HG02938 (cell line): Measurements from ENCODE around the gene PPM1B.
"Not testable (repeated sequence)": the region's sequence is repeated elsewhere in the genome, so short reads cannot be mapped to it uniquely, and the experiment has no call there.

Source experiments
- ATAC-seq: cut with Tn5 transposase; IDR thresholded peaks from one replicate; pipeline ENCODE4 v1.9.1; 2021; ENCODE audit warnings: mild to moderate bottlenecking, moderate library complexity; ENCODE audit not compliant: unreplicated experiment

Gene PPM1B

DNA sequence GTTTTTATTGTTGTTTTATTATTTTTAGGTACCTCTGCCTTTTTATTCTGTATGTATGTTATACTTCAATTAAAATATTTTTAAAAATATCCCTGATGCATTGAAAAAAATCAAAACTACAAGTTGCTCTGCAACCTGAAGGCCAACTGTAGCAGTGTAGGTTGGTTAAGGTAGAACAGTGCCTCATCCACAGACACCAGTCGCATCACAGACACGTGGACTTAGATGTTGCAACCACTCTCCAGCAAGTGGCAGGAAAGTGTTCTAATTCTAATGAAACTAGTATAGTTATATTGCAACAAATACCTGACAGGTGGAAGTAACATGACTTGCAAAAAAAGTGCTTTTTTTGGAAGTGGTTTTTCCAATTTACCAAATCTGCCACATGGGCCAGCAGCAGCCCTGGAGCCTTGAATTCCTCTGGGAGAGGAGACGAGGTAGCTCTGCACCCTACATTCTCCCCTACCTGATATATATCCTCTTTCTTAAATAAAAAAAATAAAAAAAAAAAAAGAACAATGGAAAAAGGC lies 78.2 kb downstream of the PPM1B start:
- ATAC-seq, result no peak

DNA sequence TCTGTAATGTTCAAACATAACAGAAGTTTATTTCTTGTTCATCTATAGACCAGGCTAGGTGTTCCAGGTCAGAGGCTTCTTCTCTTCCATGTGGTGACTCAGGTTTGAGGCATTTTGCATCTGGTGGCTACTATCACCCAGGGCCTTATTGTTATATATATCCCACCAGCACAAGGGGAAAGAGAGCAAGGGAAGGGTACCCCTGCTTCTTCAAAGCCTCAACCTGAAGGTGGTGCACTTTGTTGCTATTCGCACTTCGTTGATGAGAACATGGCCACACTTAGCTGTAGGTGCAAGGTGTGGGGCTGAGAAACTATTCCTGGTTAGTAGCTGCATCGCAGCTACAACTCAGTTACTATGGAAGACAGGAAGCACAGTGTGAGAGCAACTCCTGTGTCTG lies 79.2 kb downstream of the PPM1B start:
- no peak for ATAC-seq

DNA sequence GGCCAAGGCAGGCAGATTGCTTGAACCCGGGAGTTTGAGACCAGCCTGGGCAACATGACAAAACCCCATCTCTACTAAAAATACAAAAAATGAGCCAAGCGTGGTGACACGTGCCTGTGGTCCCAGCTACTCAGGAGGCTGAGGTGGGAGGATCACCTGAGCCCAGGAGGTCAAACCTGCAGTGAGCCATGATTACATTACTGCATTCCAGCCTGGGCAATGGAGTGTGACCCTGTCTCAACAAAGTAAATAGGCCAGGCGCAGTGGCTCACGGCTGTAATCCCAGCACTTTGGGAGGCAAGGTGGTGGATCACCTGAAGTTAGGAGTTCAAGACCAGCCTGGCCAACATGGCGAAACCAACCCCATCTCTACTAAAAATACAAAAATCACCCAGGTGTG lies 80.6 kb downstream of the PPM1B start:
- ATAC-seq, result not testable (repeated sequence)

DNA sequence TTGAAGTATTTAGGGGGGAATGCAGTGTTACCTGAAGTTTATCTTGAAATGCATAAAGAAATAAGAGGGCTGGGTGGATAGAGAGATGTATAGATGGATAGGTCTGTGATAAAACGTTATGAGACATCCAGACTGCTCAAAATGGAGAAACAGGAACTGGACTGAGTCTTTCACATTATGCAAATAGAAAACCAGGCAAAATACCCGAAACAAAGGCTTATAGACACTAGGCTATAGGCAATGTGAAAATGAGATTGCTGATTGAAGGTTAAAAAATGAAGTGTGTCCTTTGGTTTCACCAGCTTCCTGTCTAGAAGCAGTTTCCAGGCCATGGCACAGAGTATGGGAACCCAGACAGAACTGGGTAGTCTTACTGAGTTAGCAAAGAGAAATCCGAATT lies 81.7 kb downstream of the PPM1B start:
- ATAC-seq, result peak; percentile 88

DNA sequence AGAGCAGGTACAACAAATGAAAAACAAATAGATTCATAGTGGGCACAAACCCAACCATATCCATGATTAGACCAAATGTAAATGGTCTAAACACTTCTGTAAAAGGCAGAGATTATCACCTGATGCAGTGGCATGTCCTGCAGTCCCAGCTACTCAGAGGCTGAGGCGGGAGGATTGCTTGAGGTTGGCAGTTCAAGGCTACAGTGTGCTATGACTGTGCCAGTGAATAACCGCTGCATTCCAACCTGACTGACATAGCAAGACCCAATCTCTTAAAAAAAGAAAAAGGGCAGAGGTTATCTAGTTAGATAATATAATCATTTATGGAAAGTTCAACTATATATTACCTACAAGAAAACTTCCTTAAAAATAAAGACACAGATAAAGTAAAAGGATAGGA lies 85.3 kb downstream of the PPM1B start:
- ATAC-seq, result no peak

DNA sequence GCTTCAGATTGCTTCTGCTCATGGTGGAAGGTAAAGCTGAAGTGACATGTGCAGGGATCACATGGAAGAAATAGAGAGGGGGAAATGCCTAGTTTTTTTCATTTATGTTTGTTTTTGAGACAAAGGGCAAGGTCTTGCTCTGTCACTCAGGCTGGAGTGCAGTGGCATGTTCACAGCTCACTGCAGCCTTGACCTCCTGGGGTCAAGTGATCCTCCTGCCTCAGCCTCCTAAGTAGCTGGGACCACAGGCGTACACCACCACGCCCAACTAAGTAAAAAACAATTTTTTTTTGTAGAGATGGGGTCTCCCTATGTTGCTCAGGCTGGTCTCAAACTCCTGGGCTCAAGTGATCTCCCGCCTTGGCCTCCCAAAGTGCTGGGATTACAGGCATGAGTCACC lies 87.0 kb downstream of the PPM1B start:
- not testable (repeated sequence) for ATAC-seq

DNA sequence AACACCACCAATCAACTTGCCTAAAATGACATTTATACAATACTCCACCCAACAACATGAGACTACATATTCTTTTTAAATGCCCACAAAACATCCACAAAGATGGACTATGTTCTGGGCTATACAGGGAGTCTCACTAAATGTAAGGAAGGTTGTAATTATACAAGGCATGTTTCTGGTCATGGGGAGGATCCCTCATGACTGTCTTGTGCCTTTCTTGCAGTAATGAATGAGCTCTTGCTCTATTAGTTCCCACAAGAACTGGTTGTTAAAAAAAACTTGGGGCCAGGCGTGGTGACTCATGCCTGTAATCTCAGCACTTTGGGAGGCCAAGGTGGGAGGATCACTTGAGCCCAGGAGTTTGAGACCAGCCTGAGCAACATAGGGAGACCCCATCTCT lies 89.1 kb downstream of the PPM1B start:
- ATAC-seq, result not testable (repeated sequence)

DNA sequence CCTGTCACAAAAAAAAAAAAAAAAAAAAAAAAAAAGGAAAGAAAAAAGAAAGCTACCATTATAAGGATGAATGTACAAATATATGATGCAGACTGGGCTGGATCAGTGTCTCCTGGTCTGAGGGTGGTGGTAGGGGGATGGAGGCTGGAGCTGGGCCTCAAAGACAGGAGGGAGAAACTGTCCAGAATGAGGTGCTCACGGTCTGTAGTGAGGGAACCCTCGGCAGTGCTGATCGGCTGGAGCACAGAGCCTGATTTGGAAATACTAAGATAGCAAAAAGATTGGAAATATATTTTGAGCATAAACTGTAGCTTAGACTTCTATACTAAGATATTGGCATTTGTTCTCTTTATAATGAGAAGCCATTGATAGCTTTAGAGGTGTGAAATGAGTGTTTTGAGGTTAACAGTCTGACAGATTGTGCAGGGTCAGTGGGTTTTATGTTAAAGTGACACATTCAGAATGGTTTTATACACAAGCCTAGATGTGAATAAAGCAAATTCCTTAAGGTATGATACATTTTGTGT lies 98.7 kb downstream of the PPM1B start:
- no peak for ATAC-seq

DNA sequence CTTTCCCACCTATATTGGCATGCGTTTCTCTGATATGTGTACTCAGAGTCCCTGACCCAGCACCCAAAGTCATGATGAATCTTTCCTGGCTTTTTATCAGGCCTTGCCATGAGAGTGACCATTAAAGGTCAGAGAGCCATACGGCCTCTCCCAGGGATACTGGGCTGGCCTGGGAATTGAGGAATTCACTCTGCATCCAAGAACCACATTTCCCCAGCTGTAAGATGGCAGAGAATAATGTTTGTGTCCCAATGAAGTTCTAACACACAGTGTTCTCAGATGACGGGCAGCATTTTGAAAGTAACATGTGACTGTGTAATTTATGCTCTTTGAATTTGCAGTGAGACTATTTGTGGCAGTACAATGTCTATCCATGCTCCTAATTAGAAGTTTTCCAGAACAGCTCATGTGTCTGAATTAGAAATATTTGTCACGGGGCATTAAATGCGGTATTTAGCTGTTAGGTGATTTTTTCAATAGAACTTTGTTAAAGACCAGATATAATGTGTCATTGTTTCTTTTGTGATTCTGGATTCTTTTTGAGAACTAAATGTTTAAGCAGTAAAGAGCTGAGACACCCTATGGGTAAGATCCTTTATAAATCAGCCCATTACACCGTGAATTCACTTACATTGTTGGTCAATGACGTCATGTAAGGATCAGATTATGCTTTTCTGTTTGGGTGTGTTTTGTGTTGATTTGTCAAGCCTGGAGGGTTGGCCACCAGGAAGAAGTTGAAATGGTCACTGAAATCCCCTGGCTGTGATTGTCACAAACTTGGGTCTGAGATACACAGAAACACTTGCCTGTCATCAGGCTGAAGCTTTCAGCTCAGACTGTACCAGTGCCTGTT lies 99.3 kb downstream of the PPM1B start:
- no peak for ATAC-seq

DNA sequence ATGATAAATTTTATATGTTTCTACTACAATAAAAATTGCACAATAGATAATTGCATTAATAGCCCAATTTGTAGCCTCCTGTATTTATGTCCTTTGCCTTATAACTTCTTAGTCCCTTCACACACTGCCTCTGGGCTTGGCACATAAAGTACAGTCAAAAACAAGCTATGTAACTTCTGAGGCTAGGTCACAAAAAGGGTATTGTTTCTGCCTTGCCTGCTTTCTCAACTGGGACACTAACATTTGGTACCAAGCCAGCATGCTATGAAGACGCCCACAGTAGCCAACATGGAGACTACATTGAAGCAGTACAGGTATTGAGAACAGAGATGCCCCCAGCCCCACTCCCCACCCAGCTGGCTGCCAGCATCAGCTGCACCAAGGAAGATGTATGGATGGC lies 101.2 kb downstream of the PPM1B start:
- no peak for ATAC-seq

DNA sequence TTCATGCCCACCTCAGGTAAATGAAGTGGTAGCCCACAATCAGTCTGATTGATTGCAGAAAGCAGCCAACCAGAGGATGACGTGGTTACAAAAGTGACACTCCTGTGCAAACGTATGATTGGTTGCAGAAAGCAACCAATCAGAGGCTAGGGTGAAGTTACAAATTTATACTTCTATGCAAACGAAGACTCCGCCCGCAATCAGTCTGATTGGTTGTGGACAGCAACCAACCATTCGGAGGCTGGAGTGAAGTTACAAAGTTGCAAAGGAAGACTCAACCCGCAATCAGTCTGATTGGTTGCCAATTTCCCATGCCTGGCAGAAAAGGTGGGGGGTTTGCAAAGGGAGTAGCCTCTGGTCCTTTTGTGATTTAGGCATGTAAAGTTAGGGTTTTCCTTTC lies 102.6 kb downstream of the PPM1B start:
- no peak for ATAC-seq

DNA sequence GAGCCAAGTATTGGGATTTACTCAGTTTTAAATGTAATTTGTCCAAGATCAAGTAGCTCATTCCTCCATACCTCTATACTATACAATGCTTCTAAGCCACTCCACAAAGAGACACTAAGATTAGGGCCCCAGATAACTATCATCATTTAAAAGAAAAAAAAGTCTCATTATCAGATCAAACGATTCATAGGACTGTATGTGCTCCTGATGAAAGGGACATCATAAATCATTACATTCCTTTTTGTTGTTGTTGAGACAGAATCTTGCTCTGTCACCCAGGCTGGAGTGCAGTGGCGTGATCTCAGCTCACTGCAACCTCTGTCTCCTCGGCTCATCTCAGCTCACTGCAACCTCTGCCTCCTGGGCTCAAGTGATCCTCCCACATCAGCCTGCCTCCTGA lies 104.4 kb downstream of the PPM1B start:
- ATAC-seq, result no peak

DNA sequence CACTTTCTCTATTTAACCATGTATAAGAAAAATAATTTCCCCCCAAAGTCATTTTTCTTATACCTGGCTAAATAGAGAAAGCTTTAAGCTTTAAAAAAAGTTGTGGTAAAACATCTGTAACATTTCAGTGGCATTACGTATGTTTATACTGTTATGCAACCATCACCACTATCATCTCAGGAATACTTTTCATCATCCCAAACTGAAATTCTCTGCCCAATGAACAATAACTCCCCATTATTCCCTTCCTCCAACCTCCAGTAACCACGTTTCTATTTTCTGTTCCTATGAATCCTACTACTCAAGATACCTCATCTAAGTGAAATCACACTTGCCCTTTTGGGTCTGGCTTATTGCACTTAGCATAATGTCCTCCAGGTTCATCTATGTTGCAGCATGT lies 104.9 kb downstream of the PPM1B start:
- no peak for ATAC-seq

DNA sequence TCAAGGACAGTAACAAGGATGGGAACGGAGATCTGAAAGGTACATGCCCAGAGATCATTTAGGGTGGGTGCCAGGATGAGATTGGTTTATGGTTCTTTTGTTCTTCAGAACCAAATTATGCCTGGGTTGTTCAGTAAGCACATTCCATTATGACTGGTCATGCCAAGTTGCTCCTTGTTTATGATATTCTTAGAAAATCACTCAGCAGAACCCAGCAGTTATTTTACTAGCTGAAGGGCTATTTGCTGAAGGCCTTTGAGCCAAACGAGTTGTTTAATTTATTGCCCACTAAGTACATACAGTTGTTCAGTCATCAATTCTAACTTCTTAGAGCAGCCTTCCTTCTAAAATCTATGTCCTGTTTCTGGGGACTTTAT lies 107.2 kb downstream of the PPM1B start:
- no peak for ATAC-seq

DNA sequence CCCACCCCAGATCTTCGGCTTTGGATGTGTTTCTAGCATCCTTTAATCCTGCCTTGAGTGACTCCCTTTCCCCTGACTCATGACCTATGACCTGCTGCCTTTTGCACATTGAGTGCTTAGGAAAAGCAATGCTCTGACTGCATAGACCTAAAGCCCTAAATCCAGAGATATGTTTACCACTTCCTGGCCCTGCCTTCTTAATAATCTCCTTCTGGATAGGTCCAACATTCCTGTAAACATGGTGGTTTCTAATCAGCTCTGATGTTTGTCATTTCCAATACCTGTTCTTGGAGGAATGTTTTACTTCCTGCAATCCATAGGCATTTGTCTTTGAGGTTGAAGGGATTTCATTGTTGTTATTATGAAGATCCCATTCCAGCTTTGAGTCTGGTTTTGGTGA lies 108.9 kb downstream of the PPM1B start:
- ATAC-seq, result no peak

DNA sequence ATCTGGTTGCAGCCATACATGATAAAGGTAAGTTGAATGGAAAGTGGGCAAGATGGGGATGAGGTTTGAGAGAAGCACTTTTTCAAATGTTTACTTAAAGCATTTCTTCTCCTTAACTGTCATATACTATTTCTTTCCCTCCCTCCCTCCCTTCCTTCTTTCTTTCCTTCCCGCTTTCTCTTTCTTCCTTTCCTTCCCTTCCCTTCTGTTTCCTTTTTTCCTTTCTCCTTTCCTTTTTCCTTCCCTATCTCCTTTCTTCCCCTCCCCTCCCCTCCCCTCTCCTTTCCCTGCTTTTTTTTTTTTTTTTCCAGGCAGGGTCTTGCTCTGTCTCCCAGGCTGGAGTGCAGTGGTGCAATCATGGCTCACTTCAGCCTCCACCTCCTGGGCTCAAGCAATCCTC lies 112.2 kb downstream of the PPM1B start:
- no peak for ATAC-seq
